Measurements from ENCODE around the gene UBAP2L. TPM values are rescaled to one million over a fixed set of nuclear protein-coding genes. Genes with fewer than 3 reads are reported as not detected.
"Not testable (repeated sequence)": the region's sequence is repeated elsewhere in the genome, so short reads cannot be mapped to it uniquely, and the experiment has no call there.

The UBAP2L gene
- total RNA-seq, 1 experiment from 2014 or later, result 74.9 TPM

- DNase-seq (ENCODE audit: low spot score), result not testable (repeated sequence)
These were observed 15.0 kb upstream of the UBAP2L start for GRCh38 chr1:154205778-154206177.

- peak; percentile 43 for DNase-seq (ENCODE audit: low spot score)
These were observed 14.6 kb upstream of the UBAP2L start, which contains the start of gene CFAP141 for GRCh38 chr1:154206196-154206595. Gene CFAP141, minus strand, starts transcription at chr1:154206333. Its CDS starts 26 bp downstream, at chr1:154206307.

DNA sequence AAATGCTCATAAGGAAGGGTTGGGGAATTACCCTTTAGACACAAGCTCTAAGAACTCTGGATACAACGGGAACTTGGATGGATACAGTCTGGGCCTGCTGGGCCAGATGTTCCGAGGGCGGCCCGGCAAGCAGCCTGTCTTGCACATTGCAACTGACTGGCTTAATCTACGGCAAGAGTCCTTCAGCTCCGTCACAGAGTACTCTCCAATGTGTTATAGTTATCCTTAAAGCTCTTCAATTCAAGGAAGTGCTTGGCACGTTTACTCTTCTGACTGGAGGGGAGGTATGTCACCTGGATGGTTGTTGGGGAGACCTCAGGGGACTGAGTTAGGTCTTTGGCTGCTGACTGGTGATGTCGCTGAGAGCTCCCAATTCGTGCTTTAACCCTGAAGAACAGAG is 13.5 kb upstream of the UBAP2L start:
- no peak for DNase-seq (ENCODE audit: low spot score)

DNA sequence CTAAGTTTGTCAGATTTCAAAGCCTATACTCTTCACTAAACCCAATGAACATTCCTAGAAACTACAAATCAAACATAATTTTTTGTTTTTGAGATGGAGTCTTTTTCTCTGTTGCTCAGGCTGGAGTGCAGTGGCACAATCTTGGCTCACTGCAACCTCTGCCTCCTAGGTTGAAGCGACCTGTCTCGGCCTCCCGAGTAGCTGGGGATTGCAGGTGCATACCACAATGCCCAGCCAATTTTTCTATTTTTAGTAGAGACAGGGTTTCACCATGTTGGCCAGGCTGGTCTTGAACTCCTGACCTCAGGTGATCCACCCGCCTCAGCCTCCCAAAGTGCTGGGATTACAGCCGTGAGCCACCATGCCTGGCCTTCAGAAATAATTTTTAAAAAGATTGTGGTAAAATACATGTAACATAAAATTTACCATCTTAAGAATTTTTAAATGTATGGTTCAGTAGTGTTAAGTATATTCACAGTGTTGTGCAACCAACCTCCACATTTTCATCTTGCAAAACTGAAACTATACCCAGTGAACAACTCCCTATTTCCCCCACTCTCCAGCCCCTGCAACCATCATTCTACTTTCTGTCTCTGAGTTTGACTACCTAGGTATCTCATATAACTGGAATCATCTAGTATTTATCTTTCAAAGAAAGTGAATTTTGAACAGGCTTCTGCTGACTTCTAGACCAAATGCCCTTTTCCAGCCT is 11.9 kb upstream of the UBAP2L start:
- no peak for DNase-seq (ENCODE audit: low spot score)

DNA sequence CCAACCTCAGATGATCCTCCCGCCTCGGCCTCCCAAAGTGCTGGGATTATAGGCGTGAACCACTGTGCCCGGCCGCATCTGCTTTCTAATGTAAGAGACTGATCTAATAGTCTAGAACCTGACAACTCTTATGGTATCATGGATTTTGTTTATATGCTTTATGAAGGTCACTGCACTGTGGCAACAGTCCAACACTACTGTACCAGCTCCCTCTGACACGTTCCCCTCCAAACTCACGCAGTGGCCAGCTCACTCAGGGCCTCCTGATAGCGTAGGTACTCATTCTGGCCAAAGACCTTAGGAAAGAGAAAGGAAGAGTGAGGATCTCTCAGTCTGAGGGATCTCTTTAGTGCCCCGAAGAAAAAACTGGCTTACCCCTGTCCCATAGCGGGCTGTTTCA is 8.7 kb upstream of the UBAP2L start:
- no peak for DNase-seq (ENCODE audit: low spot score)

DNA sequence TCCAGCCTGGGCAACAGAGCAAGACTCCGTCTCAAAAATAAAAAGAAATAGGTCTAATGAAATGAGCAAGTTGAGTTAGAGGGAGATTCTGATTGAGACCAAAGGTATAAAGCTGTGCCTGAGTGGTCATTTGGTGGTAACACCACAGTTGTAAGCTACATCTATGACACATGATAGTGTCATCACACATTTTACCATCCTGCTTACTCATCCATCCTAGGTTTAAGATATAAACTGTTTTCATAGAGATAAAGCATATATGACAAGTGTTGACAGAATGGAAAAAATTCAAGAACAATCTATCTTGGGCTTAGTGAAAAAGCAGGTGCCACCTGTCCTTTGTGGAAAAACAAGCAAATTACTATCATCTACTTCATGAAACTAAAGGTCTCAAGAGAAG is 7.5 kb upstream of the UBAP2L start:
- DNase-seq (ENCODE audit: low spot score), result no peak

DNA sequence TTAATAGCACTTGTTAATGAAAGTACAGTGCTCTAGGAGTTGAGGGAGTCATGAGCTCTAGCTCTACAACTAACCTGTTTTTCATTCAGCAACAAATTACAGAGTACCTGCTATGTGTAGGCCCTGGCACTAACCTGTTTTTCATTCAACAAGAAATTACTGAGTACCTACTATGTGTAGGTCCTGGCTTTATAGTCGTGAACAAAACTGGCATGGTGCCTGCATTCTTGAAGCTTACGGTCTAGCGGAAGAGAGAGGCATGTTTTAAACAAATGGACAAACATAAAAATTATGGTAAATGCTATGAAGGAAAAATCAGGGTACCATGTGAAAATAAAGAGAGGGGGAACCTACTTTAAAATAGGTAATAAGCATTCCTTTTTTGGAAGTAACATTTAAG is 2.2 kb upstream of the UBAP2L start:
- DNase-seq (ENCODE audit: low spot score), result no peak

- peak; percentile 40 for DNase-seq (ENCODE audit: low spot score)
These were observed 1.2 kb upstream of the UBAP2L start for GRCh38 chr1:154219541-154219940.

GRCh38 chr1:154220970-154221277 is 169 bp downstream of the UBAP2L start:
- no peak for DNase-seq (ENCODE audit: low spot score)

- peak; percentile 55 for DNase-seq (ENCODE audit: low spot score)
These were observed 685 bp downstream of the UBAP2L start for GRCh38 chr1:154221278-154222001.

DNA sequence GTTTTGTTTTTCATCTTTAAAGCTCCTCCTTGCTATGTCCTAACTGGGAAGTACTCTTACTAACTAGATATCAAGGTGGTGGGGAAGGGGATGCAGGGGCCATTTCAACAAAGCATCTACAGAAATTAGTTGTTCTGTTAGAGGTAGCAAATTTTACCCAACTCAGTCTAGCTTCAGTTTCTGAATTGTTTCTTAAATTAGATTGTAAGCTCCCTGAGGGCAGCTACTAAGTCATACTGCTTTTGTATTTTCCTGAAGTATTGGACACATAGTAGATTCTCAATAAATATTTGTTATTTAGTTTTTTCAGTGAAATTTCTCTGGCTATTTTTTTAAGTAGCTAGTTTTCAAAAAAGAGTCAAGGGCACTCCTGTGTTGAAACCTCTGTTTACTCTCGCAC is 1.8 kb downstream of the UBAP2L start:
- DNase-seq (ENCODE audit: low spot score), result no peak

DNA sequence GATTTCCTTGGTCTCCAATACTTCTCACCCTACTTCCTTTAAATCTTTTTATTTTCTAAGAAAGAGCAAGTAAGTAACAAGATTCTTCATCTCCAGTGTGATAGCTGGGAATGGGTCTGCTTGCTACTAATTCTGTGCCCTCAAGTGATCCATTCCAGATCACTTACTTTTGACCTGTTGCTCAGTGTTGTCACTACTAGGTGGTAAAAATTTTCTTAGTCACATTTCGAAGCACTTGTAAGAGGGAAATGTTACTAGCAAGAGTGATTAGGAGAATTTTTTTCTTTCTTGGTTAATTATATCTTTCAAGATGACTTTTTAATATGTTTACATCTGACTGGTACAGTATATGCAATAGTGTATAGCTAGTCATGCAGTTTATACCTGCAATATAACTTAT is 2.2 kb downstream of the UBAP2L start:
- DNase-seq (ENCODE audit: low spot score), result no peak

- DNase-seq (ENCODE audit: low spot score), result no peak
These were observed 2.9 kb downstream of the UBAP2L start for GRCh38 chr1:154223621-154224020.

- DNase-seq (ENCODE audit: low spot score), result no peak
These were observed 4.6 kb downstream of the UBAP2L start for GRCh38 chr1:154225370-154225769.

GRCh38 chr1:154231112-154231511 is 10.4 kb downstream of the UBAP2L start:
- not testable (repeated sequence) for DNase-seq (ENCODE audit: low spot score)

DNA sequence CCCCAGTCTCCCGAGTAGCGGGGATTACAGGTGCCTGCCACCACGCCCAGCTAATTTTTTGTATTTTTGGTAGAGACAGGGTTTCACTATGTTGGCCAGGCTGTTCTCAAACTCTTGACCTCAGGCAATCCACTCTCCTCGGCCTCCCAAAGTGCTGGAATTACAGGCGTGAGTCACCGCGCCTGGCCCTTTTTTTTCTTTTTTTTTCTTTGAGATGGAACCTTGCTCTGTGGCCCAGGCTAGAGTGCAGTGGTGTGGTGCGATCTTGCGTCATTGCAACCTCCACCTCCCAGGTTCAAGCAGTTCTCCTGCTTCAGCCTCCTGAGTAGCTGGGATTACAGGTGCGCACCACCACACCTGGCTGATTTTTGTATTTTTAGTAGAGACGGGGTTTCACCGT is 12.4 kb downstream of the UBAP2L start:
- not testable (repeated sequence) for DNase-seq (ENCODE audit: low spot score)

- DNase-seq (ENCODE audit: low spot score), result no peak
These were observed 16.1 kb downstream of the UBAP2L start for GRCh38 chr1:154236855-154237254.

- no peak for DNase-seq (ENCODE audit: low spot score)
These were observed 16.7 kb downstream of the UBAP2L start for GRCh38 chr1:154237435-154237834.

DNA sequence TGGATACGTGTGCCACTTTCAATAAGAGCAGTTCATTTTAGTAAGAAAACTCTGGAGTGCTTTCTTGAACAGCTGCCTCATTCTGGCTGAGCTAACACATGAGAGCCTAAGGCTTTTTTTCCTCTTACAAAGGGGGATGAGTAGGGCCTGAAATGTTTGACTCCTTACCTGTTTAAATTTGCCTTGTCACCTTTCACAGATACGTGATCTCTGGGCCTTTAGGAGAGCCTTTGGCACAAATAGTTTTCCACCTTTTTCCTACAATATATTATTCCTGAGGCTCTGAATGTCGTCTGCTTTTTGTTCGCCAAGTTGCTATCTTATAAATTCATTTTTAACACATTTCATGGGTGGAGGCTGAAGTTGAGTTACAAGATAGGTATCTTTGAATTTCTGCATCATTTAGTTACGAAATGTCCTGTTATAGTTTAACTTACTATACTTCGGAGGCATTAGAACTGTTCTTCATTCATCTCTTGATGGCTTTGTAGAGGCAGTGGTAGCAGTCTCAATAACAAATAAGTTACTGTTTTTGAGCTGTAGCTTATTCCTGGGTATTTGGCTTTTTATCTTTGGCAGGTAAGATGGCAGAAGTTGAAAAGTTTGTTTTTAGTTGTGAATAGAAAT is 17.2 kb downstream of the UBAP2L start:
- DNase-seq (ENCODE audit: low spot score), result no peak

DNA sequence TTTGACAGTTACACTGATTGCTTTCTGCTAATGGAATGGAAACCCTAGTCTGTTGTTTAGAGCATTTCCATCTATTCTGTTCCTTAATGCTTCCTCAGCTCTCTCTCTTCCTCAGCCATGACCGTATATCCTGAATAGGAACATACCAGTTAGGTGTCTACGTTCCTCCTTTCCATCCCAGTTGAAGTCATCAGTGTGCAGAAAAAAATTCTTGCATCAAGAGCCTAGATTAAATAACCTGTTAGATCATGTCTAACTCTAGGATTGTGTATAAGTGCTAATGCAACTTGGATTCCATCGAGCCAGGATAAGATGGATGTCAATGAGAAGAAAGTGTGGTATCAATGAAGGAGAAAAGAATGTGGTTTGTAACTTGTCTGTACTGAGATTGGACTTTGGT is 18.7 kb downstream of the UBAP2L start:
- no peak for DNase-seq (ENCODE audit: low spot score)

- DNase-seq (ENCODE audit: low spot score), result no peak
These were observed 19.6 kb downstream of the UBAP2L start for GRCh38 chr1:154240294-154240833.

DNA sequence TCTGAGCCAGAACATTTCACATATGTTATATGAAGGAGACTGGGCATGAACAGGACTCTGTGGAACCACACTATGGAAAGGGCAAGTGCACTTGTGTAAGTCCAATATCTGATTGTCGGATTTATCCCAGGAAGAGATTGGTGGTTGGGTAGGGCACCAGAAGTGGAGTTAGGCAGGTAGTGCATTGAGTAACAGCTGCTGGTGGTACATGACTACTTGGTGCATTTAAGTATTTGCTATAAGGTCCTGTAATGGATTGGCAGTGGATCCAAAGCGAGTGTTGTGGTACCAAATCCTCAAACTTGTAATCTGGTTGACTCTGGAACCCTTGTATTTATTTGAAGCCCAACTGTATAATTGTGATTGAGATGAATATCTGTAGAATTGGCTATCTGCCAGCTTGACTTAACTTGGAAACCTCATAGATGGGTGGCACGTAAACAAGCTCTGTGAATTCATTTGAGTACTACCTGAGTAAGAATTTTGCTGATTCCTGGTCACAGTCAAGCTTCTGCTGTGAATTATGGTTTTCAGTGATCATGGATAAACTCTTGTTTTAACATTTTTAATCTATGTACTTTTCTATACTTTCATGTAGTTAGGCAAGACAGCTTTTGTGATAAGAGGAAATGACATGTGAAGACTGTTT is 21.1 kb downstream of the UBAP2L start:
- DNase-seq (ENCODE audit: low spot score), result no peak
